Trophoblast cell (in vitro differentiated cells and primary cell): ENCODE results near the gene ZNF701.
"Not testable (repeated sequence)": the region's sequence is repeated elsewhere in the genome, so short reads cannot be mapped to it uniquely, and the experiment has no call there.

Experiments used
- DNase-seq, 2 donors: peaks; one replicate each; pipeline ENCODE4 v3.0.0-alpha.2; 2016
- H2AFZ ChIP-seq: 2 replicates; pipeline ENCODE4 v1.6.1; 2013; ENCODE audit warnings: low read length, moderate library complexity, mild to moderate bottlenecking; ENCODE audit not compliant: insufficient read depth, poor library complexity
- H2AK5ac ChIP-seq: 2 replicates; pipeline ENCODE4 v1.6.1; 2013; ENCODE audit warnings: mild to moderate bottlenecking, low read length
- H2BK120ac ChIP-seq: 2 replicates; pipeline ENCODE4 v1.6.1; 2013; ENCODE audit warnings: low read length, mild to moderate bottlenecking, moderate library complexity; ENCODE audit not compliant: insufficient read depth, poor library complexity
- H2BK12ac ChIP-seq: 2 replicates; pipeline ENCODE4 v1.6.1; 2013; ENCODE audit warnings: mild to moderate bottlenecking, low read length, moderate library complexity
- H2BK5ac ChIP-seq: 2 replicates; pipeline ENCODE4 v1.6.1; 2013; ENCODE audit warnings: low read length, low read depth, moderate library complexity, mild to moderate bottlenecking; ENCODE audit not compliant: poor library complexity
- H3K14ac ChIP-seq: 2 replicates; pipeline ENCODE4 v1.6.1; 2013; ENCODE audit warnings: mild to moderate bottlenecking, low read length
- H3K18ac ChIP-seq: 2 replicates; pipeline ENCODE4 v1.6.1; 2013; ENCODE audit warnings: mild to moderate bottlenecking, low read length
- H3K23ac ChIP-seq: 2 replicates; pipeline ENCODE4 v1.6.1; 2013; ENCODE audit warnings: low read length
- H3K27ac ChIP-seq: 2 replicates; pipeline ENCODE4 v1.5.1; 2013; ENCODE audit warnings: low read depth, mild to moderate bottlenecking, inconsistent platforms, low read length, moderate library complexity
- H3K27me3 ChIP-seq: 2 replicates; pipeline ENCODE4 v1.6.1; 2013; ENCODE audit warnings: inconsistent platforms, mild to moderate bottlenecking, low read length, moderate library complexity; ENCODE audit not compliant: insufficient read depth
- H3K36me3 ChIP-seq, 2 experiments: 1 replicate in 1 of 2; 2 replicates in 1 of 2; pipeline ENCODE4 v1.6.1; 2013; ENCODE audit warnings: low read length in 2 of 2, mild to moderate bottlenecking in 2 of 2, moderate library complexity in 1 of 2; ENCODE audit not compliant: insufficient read depth in 2 of 2, control insufficient read depth in 1 of 2
- H3K4ac ChIP-seq: 2 replicates; pipeline ENCODE4 v1.6.1; 2013; ENCODE audit warnings: low read depth, mild to moderate bottlenecking, low read length, moderate library complexity
- H3K4me1 ChIP-seq, 2 experiments: 1 replicate in 1 of 2; 2 replicates in 1 of 2; pipeline ENCODE4 v1.6.1; 2013; ENCODE audit warnings: low read length in 2 of 2, mild to moderate bottlenecking in 2 of 2, moderate library complexity in 1 of 2; ENCODE audit not compliant: insufficient read depth in 2 of 2, control insufficient read depth in 1 of 2
- H3K4me2 ChIP-seq: 2 replicates; pipeline ENCODE4 v1.6.1; 2013; ENCODE audit warnings: inconsistent platforms, mild to moderate bottlenecking, low read length, moderate library complexity
- H3K4me3 ChIP-seq: 2 replicates; pipeline ENCODE4 v1.5.1; 2013; ENCODE audit warnings: mild to moderate bottlenecking, low read depth, low read length, inconsistent platforms
- H3K79me1 ChIP-seq: one replicate; pipeline ENCODE4 v1.6.1; 2013; ENCODE audit warnings: low read length
- H3K79me2 ChIP-seq: 2 replicates; pipeline ENCODE4 v1.6.1; 2013; ENCODE audit warnings: low read length, mild to moderate bottlenecking; ENCODE audit not compliant: control insufficient read depth, insufficient read depth, poor library complexity
- H3K9ac ChIP-seq: 2 replicates; pipeline ENCODE4 v1.6.1; 2013; ENCODE audit warnings: mild to moderate bottlenecking, low read length
- H3K9me3 ChIP-seq: 2 replicates; pipeline ENCODE4 v1.6.1; 2013; ENCODE audit warnings: low read depth, mild to moderate bottlenecking, control low read depth, inconsistent platforms, low read length; ENCODE audit not compliant: insufficient read depth
- H4K12ac ChIP-seq: 2 replicates; pipeline ENCODE4 v1.6.1; 2013; ENCODE audit warnings: low read depth, mild to moderate bottlenecking, low read length, moderate library complexity
- H4K8ac ChIP-seq: 2 replicates; pipeline ENCODE4 v1.6.1; 2013; ENCODE audit warnings: low read depth, mild to moderate bottlenecking, low read length, moderate library complexity
- H4K91ac ChIP-seq: one replicate; pipeline ENCODE4 v1.6.1; 2013; ENCODE audit warnings: low read depth, mild to moderate bottlenecking, low read length, moderate library complexity
- WGBS: extraction: QIAGEN DNeasy Blood & Tissue Kit; methylation state at CpG from one replicate; pipeline ENCODE4 v1.1.7; 2013; ENCODE audit warnings: missing lambda C conversion rate; ENCODE audit not compliant: insufficient read length, insufficient coverage; ENCODE audit errors: extremely low coverage; 5-methylcytosine and 5-hydroxymethylcytosine counted together

Gene ZNF701

GRCh38 chr19:52541608-52542007 is 28.5 kb upstream of the ZNF701 start:
- H4K12ac ChIP-seq: no peak overlapping the region
- no peaks in the 10 kb centered on the region for H3K4me1 ChIP-seq
- no peak overlapping the region for H3K27ac ChIP-seq
- H3K4me2 ChIP-seq: no peak overlapping the region
- no peak overlapping the region for H2BK12ac ChIP-seq
- H3K9ac ChIP-seq: no peak overlapping the region
- H2AK5ac ChIP-seq: no peak overlapping the region
- H4K91ac ChIP-seq: no peak overlapping the region
- no peak overlapping the region for H3K4ac ChIP-seq
- no peak overlapping the region for H2BK120ac ChIP-seq
- H3K18ac ChIP-seq: no peak overlapping the region
- no peaks in the 10 kb centered on the region for H3K27me3 ChIP-seq
- no peak for DNase-seq
- H3K9me3 ChIP-seq: no peaks in the 10 kb centered on the region
- H3K79me2 ChIP-seq: no peaks in the 10 kb centered on the region
- peaks cover 20 to 22% of the 10 kb centered on the region in 2 experiments for H3K36me3 ChIP-seq
- no CpG with 5 or more reads among the region's 5 CpGs for WGBS
- H2AFZ ChIP-seq: no peak overlapping the region
- no peak overlapping the region for H4K8ac ChIP-seq
- no peak overlapping the region for H3K14ac ChIP-seq
- no peaks in the 10 kb centered on the region for H3K79me1 ChIP-seq
- H3K23ac ChIP-seq: no peak overlapping the region
- H2BK5ac ChIP-seq: no peak overlapping the region
- no peak overlapping the region for H3K4me3 ChIP-seq

DNA sequence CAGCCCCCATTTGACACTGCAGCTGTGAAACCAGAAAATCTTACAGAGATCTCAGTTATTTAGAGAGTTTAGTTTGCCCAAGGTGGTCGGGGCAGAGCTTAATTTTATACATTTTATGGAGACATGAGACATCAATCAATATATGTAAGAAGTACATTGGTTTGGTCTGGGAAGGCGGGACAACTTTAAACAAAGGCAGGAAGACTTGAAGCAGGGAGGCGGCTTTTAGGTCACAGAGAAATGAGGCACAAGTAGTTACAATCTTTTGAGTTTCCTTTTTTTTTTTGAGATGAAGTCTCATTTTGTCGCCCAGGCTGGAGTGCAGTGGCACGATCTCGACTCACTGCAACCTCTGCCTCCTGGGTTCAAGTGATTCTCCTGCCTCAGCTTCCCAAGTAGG is 27.5 kb upstream of the ZNF701 start:
- H2BK5ac ChIP-seq, H3K9ac ChIP-seq, H2BK120ac ChIP-seq, H3K4ac ChIP-seq, H3K79me2 ChIP-seq, H3K23ac ChIP-seq, H4K12ac ChIP-seq, H3K9me3 ChIP-seq, H3K4me1 ChIP-seq, H3K14ac ChIP-seq, H4K91ac ChIP-seq, H2AK5ac ChIP-seq, DNase-seq, H3K79me1 ChIP-seq, H3K18ac ChIP-seq, H2AFZ ChIP-seq, H3K27me3 ChIP-seq, H3K27ac ChIP-seq, H2BK12ac ChIP-seq, H3K4me2 ChIP-seq, H3K4me3 ChIP-seq, H4K8ac ChIP-seq: not testable (repeated sequence)
- no CpG with 5 or more reads among the region's 6 CpGs for WGBS
- peaks cover 21 to 25% of the 10 kb centered on the region in 2 experiments for H3K36me3 ChIP-seq

DNA sequence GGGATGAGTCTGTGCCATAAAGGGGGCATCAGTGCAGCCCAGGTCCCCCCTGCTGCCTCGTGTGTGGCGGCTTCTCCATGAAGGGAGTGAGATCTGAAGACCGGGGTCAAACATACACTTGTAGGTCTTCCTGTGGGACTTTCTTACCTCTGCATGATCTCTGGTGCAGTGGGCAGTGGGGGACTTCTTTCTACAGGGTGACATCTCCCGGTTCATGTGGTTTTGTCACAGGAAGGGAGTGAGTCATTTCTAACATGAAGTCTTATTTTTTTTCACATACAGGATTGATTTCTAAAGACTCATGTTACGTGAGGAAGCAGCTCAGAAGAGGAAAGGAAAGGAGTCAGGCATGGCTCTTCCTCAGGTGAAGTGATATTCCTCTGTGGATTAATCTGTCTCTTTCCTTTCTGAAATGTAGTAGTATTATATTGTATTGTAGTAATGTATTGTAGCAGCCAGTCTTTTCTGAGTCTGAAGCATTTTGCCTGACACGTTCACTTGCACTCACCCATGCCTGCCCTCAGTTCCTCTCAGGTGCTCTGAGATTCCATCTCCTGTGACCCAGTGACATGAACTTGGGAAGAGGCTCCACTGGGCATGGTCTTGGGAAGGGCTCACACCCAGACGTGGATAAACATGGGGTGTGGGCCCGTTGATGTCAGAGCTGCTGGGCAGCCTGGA is 27.0 kb upstream of the ZNF701 start:
- Histone ChIP-seq H3K79me1 (no peaks in the 10 kb centered on the region), H3K4ac (no peak overlapping the region), H3K27me3 (no peaks in the 10 kb centered on the region), H3K9me3 (no peaks in the 10 kb centered on the region), H3K4me1 (no peaks in the 10 kb centered on the region), H4K8ac (no peak overlapping the region), H2BK120ac (no peak overlapping the region), H2BK5ac (no peak overlapping the region), H3K27ac (no peak overlapping the region), H2AFZ (no peak overlapping the region), H3K14ac (no peak overlapping the region), H3K4me2 (no peak overlapping the region), H4K91ac (no peak overlapping the region), H2BK12ac (no peak overlapping the region), H3K79me2 (no peaks in the 10 kb centered on the region), H2AK5ac (no peak overlapping the region), H4K12ac (no peak overlapping the region), H3K18ac (no peak overlapping the region), H3K23ac (no peak overlapping the region), H3K36me3 (peaks cover 24 to 27% of the 10 kb centered on the region in 2 experiments), H3K4me3 (no peak overlapping the region), H3K9ac (no peak overlapping the region)
- no CpG with 5 or more reads among the region's 8 CpGs for WGBS
- DNase-seq: no peak

GRCh38 chr19:52554216-52554971 is 15.7 kb upstream of the ZNF701 start:
- H3K79me2 ChIP-seq: no peaks in the 10 kb centered on the region
- H3K9me3 ChIP-seq: peaks cover 9% of the 10 kb centered on the region
- H3K14ac ChIP-seq: no peak overlapping the region
- H2AFZ ChIP-seq: no peak overlapping the region
- no peak overlapping the region for H4K91ac ChIP-seq
- H3K4me3 ChIP-seq: no peak overlapping the region
- peaks cover 22 to 59% of the 10 kb centered on the region in 2 experiments for H3K36me3 ChIP-seq
- no peak overlapping the region for H3K4me2 ChIP-seq
- no peak overlapping the region for H3K23ac ChIP-seq
- no peak overlapping the region for H3K27ac ChIP-seq
- no peak overlapping the region for H3K18ac ChIP-seq
- H2BK12ac ChIP-seq: no peak overlapping the region
- H4K8ac ChIP-seq: no peak overlapping the region
- H3K27me3 ChIP-seq: no peaks in the 10 kb centered on the region
- H3K79me1 ChIP-seq: no peaks in the 10 kb centered on the region
- H3K9ac ChIP-seq: no peak overlapping the region
- H2AK5ac ChIP-seq: no peak overlapping the region
- no peak for DNase-seq
- H4K12ac ChIP-seq: no peak overlapping the region
- H3K4ac ChIP-seq: no peak overlapping the region
- H3K4me1 ChIP-seq: no peaks in the 10 kb centered on the region
- no peak overlapping the region for H2BK5ac ChIP-seq
- no peak overlapping the region for H2BK120ac ChIP-seq
- no CpG with 5 or more reads among the region's 15 CpGs for WGBS
